Stimulated activated naive B cell treated with anti-CD40 and anti-IgM and Interleukin-4, amounts not matched to agents 10 μg/mL and 1 μg/mL and 100 μg/mL, for 72 hours (primary cell): ENCODE results near the gene SUPT4H1.

Source experiments
- ATAC-seq, 2 donors: fragments of 150-1000 bp; cut with Tn5 transposase; replicated peaks; 2 replicates each; pipeline ENCODE4 v1.10.0; 2021; ENCODE audit warnings: moderate library complexity in 1 of 2
- DNase-seq: peaks from one replicate; pipeline ENCODE4 v3.0.0; 2021
- H3K27ac Mint-ChIP-seq: one replicate; pipeline ENCODE4 v1.8.0; 2022; ENCODE audit warnings: mild to moderate bottlenecking, mixed read lengths
- H3K27me3 Mint-ChIP-seq, 2 donors: one replicate each; pipeline ENCODE4 v1.8.0; 2022; ENCODE audit warnings: mixed read lengths in 2 of 2
- H3K36me3 Mint-ChIP-seq, 2 donors: one replicate each; pipeline ENCODE4 v1.8.0; 2022; ENCODE audit warnings: mixed read lengths in 2 of 2, mild to moderate bottlenecking in 1 of 2
- H3K4me1 Mint-ChIP-seq, 2 donors: one replicate each; pipeline ENCODE4 v1.8.0; 2022; ENCODE audit warnings: mixed read lengths in 2 of 2, mild to moderate bottlenecking in 1 of 2
- H3K4me3 Mint-ChIP-seq, 2 donors: one replicate each; pipeline ENCODE4 v1.8.0; 2022; ENCODE audit warnings: mild to moderate bottlenecking in 2 of 2, mixed read lengths in 2 of 2, moderate library complexity in 1 of 2
- H3K9me3 Mint-ChIP-seq, 2 donors: one replicate each; pipeline ENCODE4 v1.8.0; 2022; ENCODE audit warnings: mixed read lengths in 2 of 2, mild to moderate bottlenecking in 1 of 2

Gene SUPT4H1

DNA sequence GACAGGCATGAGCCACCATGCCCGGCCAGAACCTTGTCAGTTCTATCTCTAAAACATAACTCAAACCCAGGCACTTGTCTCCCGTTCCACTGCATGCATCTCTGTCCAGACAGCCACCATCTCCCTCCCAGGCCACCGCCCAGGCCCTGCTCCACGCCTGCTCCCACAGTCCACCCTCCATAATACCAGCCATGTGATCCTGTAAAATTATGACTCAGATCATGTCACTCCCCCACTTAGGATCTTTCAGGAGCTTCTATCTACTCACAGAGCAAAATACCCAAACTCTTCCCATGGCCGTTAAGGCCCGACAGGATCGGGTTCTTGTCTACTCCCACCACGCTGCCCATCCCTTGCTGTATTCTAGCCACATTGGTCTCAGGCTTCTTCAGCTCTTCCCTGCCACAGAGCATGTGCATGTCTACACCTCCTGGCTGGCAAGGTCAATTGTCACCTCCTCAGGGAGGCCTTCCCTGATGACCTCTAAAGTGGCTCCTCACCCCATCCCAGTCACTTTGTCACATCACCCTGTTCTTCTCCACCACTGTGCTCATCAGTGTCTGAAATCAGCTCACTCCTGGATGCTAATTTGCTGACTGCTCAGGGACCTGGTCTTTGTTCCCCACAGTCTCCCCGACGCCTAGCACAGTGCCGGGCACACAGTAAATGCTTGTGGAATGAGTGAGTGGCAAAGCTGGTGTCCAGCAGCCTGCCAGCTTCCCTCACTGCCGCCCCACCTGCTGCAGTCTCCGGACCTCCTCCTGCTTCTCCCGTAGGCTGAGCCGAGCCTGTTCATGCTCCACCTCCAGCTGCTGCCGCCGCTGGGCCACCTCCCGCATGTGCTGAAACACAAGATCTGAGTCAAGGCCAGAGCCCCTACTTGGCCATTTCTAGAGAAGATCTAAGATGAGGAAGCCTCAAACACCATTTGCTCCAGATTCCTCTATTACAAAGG is 30.2 kb downstream of the SUPT4H1 start:
- H3K4me3 Mint-ChIP-seq = no peak overlapping the region
- H3K4me1 Mint-ChIP-seq = peaks cover 31 to 35% of the 10 kb centered on the region in 2 donors
- H3K27me3 Mint-ChIP-seq = peaks cover 0 to 10% of the 10 kb centered on the region in 2 donors
- peaks cover 5 to 7% of the 10 kb centered on the region in 2 donors for H3K36me3 Mint-ChIP-seq
- peak overlapping the region; percentile 81 for H3K27ac Mint-ChIP-seq
- no peaks in the 10 kb centered on the region for H3K9me3 Mint-ChIP-seq
- DNase-seq = no peak
- ATAC-seq = no peak

DNA sequence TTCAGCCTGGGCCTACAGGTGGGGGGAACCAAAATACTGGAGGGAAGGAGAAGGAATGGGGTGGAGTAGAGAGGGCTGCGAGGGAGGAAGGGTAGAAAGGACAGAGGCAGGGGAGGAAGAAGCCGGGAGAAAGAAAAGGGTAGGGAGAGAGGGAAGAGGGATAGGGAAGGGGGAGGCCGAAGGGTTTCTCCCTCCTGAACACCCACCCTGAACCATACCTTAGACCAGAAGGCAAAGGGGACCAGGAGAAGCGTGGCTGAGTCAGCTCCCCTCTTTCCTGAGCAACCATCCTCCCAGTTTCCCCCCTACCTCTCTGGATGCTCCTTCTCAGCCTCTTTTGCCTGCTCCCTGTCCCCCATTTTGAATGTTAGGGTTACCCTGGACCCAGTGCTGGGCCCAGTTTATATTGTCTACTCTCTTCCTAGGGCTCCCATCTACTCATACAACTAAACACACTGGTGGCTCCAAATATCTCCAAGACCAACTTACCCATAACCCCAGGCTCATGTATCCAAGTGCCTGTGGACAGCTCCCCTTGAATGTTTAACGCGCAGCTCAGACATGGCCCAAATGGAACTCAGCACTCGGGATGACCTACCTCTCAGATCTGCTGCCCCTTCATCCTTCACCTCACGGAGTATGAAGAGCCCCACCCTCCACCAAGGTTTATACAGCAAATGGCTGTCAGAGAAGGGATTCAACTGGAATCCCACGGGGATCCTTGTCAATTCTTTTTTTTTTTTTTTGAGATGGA is 31.3 kb downstream of the SUPT4H1 start:
- no peak for ATAC-seq
- no peak overlapping the region for H3K4me3 Mint-ChIP-seq
- H3K27ac Mint-ChIP-seq = no peak overlapping the region
- no peak for DNase-seq
- H3K9me3 Mint-ChIP-seq = no peaks in the 10 kb centered on the region
- H3K36me3 Mint-ChIP-seq = peaks cover 0 to 5% of the 10 kb centered on the region in 2 donors
- peaks cover 23 to 25% of the 10 kb centered on the region in 2 donors for H3K4me1 Mint-ChIP-seq
- H3K27me3 Mint-ChIP-seq = peaks cover 0 to 4% of the 10 kb centered on the region in 2 donors

DNA sequence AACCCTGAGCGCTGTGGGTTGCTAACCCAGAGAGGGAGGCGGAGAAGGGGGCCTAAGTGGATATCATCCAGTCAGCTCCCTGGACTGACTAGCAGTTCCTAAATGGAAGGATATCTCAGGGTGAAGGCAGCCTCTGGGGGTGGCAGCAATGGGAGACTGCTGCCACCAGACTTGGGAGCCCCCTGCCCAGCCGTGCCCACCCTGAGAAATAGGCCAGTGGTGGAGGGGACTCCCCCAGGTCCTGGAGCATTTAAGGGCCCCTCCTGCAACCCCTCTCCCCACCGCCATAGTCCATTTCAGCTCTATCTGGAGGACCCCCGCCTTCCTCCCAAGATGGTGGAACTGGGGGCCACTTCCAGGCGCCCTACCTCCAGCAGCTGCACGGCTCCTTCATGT is 31.8 kb downstream of the SUPT4H1 start:
- H3K4me1 Mint-ChIP-seq = peaks cover 19% of the 10 kb centered on the region in 2 donors
- no peak overlapping the region for H3K27ac Mint-ChIP-seq
- DNase-seq (no peak), ATAC-seq (no peak)
- H3K4me3 Mint-ChIP-seq = no peak overlapping the region
- H3K27me3 Mint-ChIP-seq = peaks cover 0 to 2% of the 10 kb centered on the region in 2 donors
- H3K36me3 Mint-ChIP-seq = peaks cover 0 to 5% of the 10 kb centered on the region in 2 donors
- no peaks in the 10 kb centered on the region for H3K9me3 Mint-ChIP-seq

DNA sequence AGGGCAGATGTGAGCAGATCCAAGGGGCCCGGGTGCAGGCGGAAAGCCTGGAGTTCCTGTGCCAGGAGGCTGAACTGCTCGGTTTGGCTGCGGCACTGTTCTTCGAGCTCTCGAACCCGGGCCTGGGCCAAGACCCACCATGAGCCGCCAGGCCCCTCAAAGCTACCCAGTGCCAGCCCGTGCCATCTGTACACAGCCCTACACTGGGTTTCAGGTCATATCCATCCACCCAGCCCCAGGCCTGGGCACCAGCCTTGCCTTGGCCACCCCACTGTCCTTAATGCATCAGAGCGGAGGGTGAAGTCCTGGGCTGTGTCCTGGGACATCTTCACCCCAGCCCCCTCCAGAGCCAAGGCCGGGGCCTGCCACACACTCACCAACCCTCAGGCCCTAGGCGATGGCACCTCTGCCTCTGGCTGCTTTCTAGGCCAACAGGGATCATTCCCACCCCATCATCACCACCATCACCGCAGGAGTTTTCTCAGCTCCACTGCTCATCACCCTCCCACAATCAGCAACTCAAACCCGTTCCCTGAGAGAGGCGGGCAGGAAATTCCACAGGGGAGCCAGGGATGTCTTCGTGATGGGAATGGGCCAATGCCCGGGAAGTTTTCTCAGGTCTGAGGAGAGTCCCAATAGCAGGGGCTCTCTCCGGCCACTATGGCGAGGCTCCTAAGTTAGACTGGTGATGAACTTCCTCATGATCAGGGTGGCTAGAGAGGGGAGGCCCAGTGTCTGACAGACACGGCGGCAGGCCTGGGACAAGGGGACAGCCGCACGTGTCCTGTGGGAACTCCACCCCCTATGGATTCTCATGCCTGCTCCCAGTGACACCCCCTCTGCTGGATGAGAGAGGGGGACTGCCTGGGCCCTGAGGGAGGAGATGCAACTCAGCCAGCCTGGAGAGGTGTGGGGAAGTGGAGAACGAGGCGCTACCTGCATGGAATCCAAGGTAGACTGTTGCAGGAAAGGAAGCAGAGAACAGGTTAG is 32.5 kb downstream of the SUPT4H1 start:
- no peak for DNase-seq
- peaks cover 14 to 17% of the 10 kb centered on the region in 2 donors for H3K4me1 Mint-ChIP-seq
- ATAC-seq = no peak
- no peaks in the 10 kb centered on the region for H3K9me3 Mint-ChIP-seq
- H3K27ac Mint-ChIP-seq = peak overlapping the region; percentile 39
- H3K27me3 Mint-ChIP-seq = no peaks in the 10 kb centered on the region
- no peak overlapping the region for H3K4me3 Mint-ChIP-seq
- H3K36me3 Mint-ChIP-seq = peaks cover 0 to 5% of the 10 kb centered on the region in 2 donors

DNA sequence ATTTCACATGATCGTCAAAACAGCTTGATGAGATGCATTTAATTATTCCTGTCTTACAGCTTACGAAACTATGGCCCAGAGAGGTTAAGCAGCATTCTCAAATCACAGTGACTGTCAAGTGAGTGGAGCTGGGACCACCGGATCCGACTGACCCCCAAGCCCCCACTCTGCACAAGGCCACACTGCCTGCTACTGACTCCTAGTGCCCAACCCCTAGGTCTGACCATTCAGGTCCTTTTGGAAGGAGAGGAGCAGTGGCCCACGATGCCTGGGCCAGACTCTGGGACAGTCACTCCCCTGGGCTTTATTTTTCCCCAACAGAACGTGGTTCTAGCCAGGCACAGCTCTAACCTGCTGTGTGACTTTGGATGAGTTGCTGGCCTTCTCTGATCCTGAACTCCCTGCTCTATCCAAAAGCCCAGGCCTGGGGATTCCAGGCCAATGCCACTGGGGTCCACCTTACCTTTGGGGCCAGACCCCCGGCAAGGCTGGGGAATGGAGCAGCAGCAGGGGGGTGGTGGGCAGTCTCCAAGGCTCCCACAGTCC is 33.3 kb downstream of the SUPT4H1 start:
- Mint-ChIP-seq H3K4me3 (no peak overlapping the region), H3K27me3 (no peaks in the 10 kb centered on the region), H3K4me1 (peaks cover 14 to 17% of the 10 kb centered on the region in 2 donors), H3K9me3 (no peaks in the 10 kb centered on the region), H3K36me3 (peaks cover 0 to 5% of the 10 kb centered on the region in 2 donors), H3K27ac (no peak overlapping the region)
- DNase-seq = no peak
- no peak for ATAC-seq

DNA sequence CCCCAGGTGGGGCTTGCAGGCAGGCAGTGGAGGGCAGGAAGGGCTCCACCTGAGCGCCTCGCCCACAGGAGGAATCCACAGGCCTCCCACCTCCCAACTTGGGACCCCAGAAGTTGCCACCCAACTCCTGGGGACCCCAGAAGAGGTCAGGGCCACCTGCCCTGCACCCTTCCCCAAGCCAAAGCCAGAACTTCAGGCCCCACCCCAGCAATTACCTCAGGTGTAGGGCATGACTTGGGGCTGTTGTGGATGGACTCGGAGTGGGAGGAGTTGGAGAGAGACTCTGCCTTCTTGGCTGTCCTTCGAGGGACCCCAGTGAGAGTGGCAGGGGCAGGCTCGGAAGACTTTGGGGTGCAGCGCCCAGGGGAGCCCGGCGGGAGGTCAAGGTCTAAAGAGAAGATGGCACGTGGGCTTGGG is 33.9 kb downstream of the SUPT4H1 start:
- peaks cover 13 to 14% of the 10 kb centered on the region in 2 donors for H3K4me1 Mint-ChIP-seq
- H3K4me3 Mint-ChIP-seq = no peak overlapping the region
- DNase-seq = no peak
- peak overlapping the region; percentile 87 for H3K27ac Mint-ChIP-seq
- no peaks in the 10 kb centered on the region for H3K27me3 Mint-ChIP-seq
- no peak for ATAC-seq
- no peaks in the 10 kb centered on the region for H3K9me3 Mint-ChIP-seq
- H3K36me3 Mint-ChIP-seq = peaks cover 0 to 5% of the 10 kb centered on the region in 2 donors

DNA sequence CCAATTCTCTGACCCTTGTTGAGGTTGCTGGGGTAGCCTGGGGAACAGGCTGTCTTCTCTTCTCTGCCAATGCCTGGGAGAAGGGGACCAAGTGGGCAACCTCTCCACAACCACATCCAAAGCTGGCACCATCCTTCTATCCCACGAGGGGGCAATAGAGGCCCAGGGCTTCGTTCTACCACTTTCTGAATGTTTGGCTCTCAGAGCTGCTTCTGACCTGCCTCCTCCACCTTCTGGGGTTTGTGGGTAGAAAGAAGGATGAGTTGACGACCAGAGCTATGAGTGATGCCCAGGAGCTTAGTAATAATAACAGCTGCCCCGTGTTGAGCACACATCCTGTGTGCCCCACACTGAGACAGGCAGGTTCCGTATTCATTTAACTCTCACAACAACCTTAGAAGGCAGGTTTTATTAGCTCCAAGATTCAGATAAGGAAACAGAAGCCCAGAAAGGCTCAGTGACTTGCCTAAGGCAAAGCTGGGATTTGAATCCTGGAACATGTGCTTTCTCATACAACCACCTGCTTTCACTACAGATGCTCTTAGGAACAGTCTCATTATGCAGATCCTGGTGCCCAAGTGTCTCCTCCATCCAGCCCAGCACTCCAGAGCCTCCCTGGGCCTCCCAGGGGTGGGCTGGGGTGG is 34.5 kb downstream of the SUPT4H1 start:
- DNase-seq = peak; percentile 78
- no peak overlapping the region for H3K4me3 Mint-ChIP-seq
- H3K27me3 Mint-ChIP-seq = no peaks in the 10 kb centered on the region
- peaks cover 13 to 14% of the 10 kb centered on the region in 2 donors for H3K4me1 Mint-ChIP-seq
- H3K9me3 Mint-ChIP-seq = no peaks in the 10 kb centered on the region
- peak; percentile 98 for ATAC-seq
- H3K36me3 Mint-ChIP-seq = peaks cover 0 to 3% of the 10 kb centered on the region in 2 donors
- peak overlapping the region; percentile 87 for H3K27ac Mint-ChIP-seq

DNA sequence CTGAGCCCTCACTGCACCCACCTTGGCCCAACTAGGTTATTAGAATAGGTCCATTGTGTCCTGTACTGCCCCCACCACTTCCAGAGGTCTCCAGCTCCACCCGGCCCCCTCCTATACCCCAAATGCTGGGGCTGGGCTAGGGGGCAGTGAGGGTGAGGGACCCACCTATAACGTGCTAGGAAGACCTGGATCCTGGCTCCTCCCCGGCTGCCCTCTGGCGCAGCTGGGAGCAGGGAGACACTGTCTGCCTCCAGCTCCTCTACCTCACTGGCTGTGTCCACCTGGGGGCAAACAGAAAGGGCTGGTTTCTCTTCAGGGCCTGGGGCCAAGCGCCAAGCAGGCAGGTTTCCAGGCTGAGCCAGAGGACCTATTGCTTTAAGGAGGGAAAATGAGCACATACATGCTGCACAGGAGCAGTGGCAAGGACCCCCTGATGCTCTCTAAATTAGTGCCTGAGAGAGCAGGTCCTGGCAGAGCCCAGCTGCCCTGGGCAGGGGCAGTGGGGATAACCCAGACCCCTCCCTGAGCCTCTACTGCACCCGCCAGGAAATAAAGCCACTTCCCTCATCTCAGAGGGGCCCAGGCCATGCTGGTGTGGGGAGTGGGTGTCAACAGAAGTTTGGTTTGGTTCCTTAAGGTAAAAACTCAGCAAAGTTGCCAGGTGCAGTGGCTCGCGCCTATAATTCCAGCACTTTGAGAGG is 35.6 kb downstream of the SUPT4H1 start:
- DNase-seq (no peak), ATAC-seq (no peak)
- no peaks in the 10 kb centered on the region for H3K9me3 Mint-ChIP-seq
- H3K4me1 Mint-ChIP-seq = peaks cover 10 to 14% of the 10 kb centered on the region in 2 donors
- H3K4me3 Mint-ChIP-seq = no peak overlapping the region
- no peaks in the 10 kb centered on the region for H3K36me3 Mint-ChIP-seq
- H3K27ac Mint-ChIP-seq = peak overlapping the region; percentile 20
- H3K27me3 Mint-ChIP-seq = no peaks in the 10 kb centered on the region

DNA sequence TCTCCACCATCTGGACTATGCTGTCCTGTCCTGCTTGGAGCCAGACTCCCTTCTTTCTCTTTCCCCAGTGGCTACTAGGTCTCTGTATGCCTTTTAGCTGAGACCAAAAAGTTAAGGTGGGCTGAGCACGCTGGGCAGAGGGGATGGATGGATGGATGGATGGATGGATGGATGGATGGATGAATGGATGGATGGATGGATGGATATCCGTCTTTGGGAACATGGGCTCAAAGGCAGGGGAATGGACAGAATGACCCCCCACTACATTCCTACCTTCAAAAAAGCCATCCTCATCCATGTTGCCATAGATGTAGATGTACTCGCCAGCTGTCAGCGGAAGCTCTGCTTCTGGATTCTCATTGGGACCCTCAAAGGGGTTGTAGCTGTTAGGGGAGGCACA is 36.3 kb downstream of the SUPT4H1 start:
- Mint-ChIP-seq H3K4me1 (peaks cover 10 to 14% of the 10 kb centered on the region in 2 donors), H3K9me3 (no peaks in the 10 kb centered on the region), H3K36me3 (no peaks in the 10 kb centered on the region), H3K27me3 (no peaks in the 10 kb centered on the region), H3K4me3 (no peak overlapping the region), H3K27ac (peak overlapping the region; percentile 20)
- DNase-seq (no peak), ATAC-seq (no peak)

DNA sequence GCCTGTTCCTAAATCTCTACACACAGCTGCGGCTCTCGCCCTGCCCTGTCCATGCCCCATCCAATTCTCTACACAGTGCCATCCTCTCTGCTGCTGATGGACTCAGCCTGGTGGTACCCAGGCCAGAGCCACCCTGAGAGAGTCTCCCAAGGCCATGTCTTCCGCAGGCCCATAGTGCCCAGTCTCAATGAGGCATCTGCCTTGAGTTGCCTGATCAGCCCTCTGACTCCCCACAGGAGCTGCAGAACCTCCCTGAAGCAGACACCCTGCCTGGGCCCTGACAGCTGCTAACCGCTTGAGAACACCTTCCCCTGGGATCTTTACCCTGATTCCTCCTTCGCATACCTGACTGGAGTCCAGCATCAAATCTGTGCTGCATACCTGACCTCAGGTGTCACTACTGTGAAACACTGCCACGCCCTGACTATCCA is 36.7 kb downstream of the SUPT4H1 start:
- DNase-seq (no peak), ATAC-seq (no peak)
- Mint-ChIP-seq H3K9me3 (no peaks in the 10 kb centered on the region), H3K27me3 (no peaks in the 10 kb centered on the region), H3K27ac (no peak overlapping the region), H3K4me3 (no peak overlapping the region), H3K36me3 (no peaks in the 10 kb centered on the region), H3K4me1 (peaks cover 10 to 14% of the 10 kb centered on the region in 2 donors)

DNA sequence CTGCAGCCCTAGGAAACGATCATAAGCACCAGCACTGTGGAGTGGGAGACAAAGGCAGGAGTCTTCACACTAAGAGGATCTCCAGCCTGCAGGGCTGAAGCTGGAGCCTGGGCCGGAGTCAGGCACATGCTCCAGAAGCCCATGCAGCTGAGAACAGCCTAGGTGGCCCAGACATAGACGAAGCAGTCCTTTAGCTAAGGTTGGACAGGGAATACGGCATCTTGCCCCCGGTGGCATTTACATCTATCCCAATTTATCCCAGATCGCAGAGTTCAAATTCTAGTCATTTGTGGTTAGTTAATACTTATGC is 37.3 kb downstream of the SUPT4H1 start:
- Mint-ChIP-seq H3K36me3 (no peaks in the 10 kb centered on the region), H3K9me3 (no peaks in the 10 kb centered on the region), H3K4me3 (no peak overlapping the region), H3K4me1 (peaks cover 10 to 14% of the 10 kb centered on the region in 2 donors), H3K27me3 (no peaks in the 10 kb centered on the region), H3K27ac (no peak overlapping the region)
- no peak for ATAC-seq
- DNase-seq = no peak

DNA sequence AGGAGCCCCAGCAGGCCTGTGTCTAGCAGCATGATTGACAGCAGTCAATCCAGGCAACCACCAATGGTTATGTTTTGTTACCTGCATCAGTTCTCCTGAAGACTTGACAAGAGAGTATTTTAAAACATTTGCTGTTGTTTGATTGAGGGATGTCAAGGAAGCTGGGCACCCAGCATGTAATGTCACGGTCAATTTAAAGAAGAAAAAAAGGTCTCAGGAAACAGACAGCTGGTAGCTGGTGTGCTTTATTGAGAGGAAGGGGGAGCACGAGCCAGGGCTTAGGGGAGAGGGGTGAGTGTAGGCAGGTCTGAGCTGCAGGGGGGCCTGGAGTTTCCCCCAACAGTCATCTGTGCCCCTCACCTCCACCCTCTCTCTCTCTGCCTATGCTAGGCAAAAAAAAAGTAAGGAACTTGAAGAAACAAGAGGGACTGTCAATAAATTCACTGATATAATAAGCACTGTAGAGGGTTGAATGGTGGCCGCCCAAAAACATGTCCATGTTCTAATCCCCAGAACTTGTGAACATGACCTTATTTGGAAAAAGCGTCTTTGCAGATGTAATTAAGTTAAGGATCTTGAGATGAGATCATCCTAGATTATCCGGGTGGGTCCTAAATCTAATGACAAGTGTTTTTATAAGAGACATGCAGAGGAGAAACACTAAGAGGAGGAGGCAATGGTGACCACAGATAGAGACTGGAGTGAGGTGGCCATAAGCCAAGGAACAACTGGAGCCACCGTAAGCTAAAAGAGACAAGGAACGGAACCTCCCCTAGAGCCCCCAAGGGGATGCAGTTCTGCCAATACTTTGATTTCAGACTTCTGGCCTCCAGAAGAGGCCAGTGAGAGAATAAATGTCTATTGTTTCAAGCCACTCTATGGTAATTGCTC is 37.9 kb downstream of the SUPT4H1 start:
- Mint-ChIP-seq H3K9me3 (no peaks in the 10 kb centered on the region), H3K27me3 (no peaks in the 10 kb centered on the region), H3K4me1 (peaks cover 10 to 14% of the 10 kb centered on the region in 2 donors), H3K4me3 (no peak overlapping the region), H3K36me3 (no peaks in the 10 kb centered on the region), H3K27ac (no peak overlapping the region)
- no peak for ATAC-seq
- DNase-seq = no peak
